Embryonic facial prominence (tissue), 1 donor: ENCODE measurements around the gene NPIPB2.

Experiments used
- DNase-seq: peaks from one replicate; pipeline ENCODE4 v3.0.0-alpha.2; 2016; ENCODE audit errors: extremely low spot score

Gene NPIPB2

GRCh38 chr16:11901091-11901490 is 40.8 kb downstream of the NPIPB2 start:
- DNase-seq: no peak

GRCh38 chr16:11896486-11897176 is 45.2 kb downstream of the NPIPB2 start:
- DNase-seq: no peak

GRCh38 chr16:11893571-11893970 is 48.3 kb downstream of the NPIPB2 start:
- no peak for DNase-seq

- no peak for DNase-seq
Observed at GRCh38 chr16:11892761-11893160, 49.1 kb downstream of the NPIPB2 start.

GRCh38 chr16:11890231-11890965 is 51.4 kb downstream of the NPIPB2 start:
- DNase-seq: no peak

- DNase-seq: no peak
Observed at GRCh38 chr16:11886881-11887280, 55.0 kb downstream of the NPIPB2 start.

GRCh38 chr16:11884035-11884434 is 57.8 kb downstream of the NPIPB2 start:
- no peak for DNase-seq

- no peak for DNase-seq
Observed at GRCh38 chr16:11880007-11880406, 61.8 kb downstream of the NPIPB2 start.

- DNase-seq: no peak
Observed at GRCh38 chr16:11877374-11877773, 64.5 kb downstream of the NPIPB2 start.
